Activated CD8-positive, alpha-beta memory T cell treated with anti-CD3 and anti-CD28 coated beads, Interleukin-2, amount 50 U/mL, for 1 hour (primary cell): Measurements from ENCODE around the gene SOAT2.

Source experiments
- DNase-seq: peaks from one replicate; pipeline ENCODE4 v3.0.0-alpha.2; 2020; ENCODE audit errors: extremely low read depth

SOAT2 gene, protein sequence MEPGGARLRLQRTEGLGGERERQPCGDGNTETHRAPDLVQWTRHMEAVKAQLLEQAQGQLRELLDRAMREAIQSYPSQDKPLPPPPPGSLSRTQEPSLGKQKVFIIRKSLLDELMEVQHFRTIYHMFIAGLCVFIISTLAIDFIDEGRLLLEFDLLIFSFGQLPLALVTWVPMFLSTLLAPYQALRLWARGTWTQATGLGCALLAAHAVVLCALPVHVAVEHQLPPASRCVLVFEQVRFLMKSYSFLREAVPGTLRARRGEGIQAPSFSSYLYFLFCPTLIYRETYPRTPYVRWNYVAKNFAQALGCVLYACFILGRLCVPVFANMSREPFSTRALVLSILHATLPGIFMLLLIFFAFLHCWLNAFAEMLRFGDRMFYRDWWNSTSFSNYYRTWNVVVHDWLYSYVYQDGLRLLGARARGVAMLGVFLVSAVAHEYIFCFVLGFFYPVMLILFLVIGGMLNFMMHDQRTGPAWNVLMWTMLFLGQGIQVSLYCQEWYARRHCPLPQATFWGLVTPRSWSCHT

DNA sequence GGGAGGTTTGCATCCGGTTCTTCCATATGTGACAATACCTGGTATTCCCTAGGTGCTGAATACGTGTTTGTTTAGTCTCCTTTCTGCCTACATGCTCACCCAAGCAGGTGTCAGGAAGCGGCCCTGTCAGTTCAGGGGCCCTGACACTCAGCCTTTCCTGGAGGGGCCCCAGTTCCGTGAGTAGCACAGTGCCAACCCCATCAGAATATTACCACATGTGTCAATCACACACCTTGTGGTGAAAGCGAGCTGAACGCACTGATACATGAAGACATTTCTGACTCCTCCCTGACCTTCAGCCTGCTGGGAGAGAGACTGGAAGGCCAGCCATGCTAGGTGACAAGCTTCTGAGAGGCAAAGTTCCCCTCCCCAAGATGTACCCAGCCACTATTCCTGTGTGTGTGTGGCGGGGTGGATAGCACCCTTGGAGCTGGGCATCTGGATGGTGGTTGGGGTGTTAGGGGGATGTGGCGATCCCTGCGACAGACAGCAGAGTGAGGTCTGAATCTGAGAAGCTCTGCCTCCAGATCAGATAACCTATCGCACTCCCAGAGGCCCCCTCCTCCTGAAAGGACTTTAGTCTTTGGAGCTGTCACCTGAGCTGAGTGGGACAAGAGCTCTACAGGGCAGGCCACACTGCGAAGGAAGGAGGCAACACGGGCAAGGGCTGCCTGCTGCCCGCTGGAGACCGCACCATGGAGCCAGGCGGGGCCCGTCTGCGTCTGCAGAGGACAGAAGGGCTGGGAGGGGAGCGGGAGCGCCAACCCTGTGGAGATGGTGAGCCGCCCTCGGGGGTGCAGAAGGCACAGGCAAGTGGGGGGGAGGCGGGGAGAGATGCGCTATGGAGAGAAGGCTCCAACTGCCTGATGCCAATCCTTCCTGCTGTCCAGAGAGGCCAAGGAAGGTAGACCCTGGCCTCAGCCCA, at the start of gene SOAT2:
TSS of gene SOAT2 (plus strand) at position 604 of the 925 bp plus-strand sequence. CDS start at position 696, 92 bp downstream.
- DNase-seq: peak; percentile 37

DNA sequence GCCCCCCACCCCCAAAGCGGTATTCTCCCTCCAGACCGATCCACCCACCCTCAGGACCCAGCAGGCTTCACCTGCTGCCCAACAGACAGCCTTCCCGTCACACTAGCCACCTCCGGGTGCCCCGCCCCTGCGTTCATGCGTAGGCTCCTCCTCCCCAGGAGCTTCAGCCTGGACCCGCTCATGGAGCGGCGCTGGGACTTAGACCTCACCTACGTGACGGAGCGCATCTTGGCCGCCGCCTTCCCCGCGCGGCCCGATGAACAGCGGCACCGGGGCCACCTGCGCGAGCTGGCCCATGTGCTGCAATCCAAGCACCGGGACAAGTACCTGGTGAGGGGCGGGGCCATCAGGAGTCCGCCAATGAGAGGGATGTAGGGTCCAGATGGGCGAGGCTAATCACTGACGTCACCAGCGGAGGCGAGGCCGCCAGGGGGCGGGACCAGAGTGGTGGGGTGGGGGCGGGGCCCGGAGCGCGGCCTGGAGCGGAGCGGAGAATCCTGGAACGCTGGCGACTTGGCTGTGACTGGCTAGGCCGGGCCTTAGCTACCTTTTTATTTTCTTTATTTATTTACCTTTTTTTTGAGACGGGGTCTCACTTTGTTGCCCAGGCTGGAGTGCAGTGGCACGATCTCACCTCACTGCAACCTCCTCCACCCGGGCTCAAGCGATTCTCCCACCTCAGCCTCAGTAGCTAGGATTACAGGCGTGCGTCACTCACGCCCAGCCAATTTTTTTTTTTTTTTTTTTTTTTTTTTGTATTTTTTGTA, 49.0 kb upstream of the SOAT2 start:
- DNase-seq: peak; percentile 82

DNA sequence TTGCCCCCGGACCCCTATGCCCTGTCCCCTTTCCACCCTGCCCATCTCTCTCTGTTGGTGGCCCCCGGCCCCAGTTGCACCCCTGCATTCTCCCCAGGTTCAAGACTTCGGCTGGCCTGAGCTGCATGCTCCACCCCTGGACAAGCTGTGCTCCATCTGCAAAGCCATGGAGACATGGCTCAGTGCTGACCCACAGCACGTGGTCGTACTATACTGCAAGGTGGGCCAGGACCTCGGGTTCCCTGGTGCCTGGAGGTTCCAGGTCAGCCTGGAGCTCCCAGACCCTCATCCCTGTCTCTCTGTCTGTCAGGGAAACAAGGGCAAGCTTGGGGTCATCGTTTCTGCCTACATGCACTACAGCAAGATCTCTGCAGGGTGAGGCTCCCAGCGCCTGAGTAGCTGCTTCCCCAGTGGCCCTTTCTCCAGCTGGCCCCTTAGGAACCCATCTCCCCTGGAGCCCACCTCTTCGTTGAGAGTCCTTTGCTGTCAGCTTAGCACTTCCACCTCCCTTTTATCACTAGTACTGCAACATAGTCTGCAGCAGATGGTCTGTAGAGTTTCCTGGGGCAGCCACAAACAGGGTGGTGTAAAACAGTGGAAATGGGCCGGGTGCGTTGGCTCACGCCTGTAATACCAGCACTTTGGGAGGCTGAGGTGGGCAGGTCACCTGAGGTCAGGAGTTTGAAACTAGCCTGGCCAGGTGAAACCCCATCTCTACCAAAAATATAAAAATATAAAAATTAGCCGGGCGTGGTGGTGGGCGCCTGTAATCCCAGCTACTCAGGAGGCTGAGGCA, 47.6 kb upstream of the SOAT2 start:
- DNase-seq: no peak

DNA sequence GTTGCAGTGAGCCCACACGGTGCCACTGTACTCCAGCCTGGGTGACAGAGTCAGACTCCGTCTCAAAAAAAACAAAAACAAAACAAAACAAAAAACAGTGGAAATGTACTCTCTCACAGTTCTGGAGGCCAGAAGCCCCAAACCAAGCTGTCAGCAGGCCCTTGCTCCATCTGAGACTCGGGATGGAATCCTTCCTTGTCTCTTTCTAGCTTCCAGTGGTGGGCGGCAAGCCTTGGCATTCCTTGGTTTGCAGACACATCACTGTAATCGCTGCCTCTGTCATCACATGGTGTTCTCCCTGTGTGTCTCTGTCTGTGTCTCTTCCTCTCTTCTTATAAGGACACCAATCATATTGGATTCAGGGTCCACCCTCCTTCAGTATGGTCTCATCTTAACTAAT, 47.0 kb upstream of the SOAT2 start:
- DNase-seq: no peak

DNA sequence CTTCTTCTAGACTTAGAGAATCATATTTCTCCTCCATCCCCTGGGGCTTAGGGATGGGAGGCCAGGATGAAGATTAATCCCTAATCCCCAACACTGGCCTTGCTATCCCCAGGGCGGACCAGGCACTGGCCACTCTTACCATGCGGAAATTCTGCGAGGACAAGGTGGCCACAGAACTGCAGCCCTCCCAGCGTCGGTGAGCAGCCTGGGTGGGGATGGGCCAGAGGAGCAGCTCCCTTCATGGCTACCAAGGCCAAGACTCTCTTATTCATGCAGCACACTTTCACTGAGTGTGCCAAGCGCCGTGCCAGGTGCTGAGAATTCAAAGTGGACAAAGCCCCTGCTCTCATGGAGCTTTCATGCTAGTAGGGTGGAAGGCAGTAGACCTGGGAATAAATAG, 46.4 kb upstream of the SOAT2 start:
- no peak for DNase-seq

DNA sequence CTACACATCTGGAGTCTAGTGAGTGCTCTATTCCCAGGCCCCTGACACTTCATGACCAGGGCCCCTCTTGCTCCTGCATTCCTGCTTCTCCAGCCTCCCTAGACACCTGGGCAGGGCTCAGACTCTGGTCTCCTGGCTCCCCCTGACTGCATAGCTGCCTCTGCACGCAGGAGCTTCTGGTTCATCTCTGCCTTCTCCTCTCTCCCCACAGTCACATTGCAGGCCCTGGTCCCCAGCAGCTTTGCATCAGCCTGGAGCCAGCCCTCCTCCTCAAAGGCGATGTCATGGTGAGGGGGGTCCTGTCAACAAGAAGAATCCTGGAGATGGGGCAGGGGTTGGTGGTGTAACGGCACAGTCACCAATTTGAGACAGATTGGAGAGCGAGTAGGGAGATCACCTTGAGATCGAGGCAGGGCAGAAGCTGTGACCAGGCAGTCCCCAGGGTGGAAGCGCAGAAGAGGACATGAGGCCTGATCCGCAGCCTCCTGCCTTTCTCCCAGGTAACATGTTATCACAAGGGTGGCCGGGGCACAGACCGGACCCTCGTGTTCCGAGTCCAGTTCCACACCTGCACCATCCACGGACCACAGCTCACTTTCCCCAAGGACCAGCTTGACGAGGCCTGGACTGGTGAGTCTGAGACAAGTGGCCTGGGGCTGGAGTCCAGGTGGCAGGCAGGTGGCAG, 45.3 kb upstream of the SOAT2 start:
- no peak for DNase-seq

DNA sequence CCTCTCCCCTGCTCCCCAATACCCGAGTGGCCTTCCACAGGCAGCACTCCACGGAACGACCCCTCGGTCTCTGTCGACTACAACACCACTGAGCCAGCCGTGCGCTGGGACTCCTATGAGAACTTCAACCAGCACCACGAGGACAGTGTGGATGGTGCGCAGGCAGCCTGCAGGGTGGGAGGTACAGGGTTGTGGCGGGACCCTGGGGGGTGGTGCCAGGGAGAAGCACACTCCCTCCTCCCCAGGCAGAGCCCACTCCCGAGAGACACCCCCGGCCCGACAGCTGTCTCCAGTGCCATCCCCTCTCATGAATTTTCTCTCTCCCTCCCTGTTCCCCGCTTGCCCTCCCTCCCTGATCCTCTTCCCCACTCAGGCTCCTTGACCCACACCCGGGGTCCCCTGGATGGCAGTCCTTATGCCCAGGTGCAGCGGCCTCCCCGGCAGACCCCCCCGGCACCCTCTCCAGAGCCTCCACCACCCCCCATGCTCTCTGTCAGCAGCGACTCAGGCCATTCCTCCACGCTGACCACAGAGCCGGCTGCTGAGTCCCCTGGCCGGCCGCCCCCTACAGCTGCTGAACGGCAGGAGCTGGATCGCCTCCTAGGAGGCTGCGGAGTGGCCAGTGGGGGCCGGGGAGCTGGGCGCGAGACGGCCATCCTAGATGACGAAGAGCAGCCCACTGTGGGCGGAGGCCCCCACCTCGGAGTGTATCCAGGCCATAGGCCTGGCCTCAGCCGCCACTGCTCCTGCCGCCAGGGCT, 44.4 kb upstream of the SOAT2 start:
- no peak for DNase-seq

DNA sequence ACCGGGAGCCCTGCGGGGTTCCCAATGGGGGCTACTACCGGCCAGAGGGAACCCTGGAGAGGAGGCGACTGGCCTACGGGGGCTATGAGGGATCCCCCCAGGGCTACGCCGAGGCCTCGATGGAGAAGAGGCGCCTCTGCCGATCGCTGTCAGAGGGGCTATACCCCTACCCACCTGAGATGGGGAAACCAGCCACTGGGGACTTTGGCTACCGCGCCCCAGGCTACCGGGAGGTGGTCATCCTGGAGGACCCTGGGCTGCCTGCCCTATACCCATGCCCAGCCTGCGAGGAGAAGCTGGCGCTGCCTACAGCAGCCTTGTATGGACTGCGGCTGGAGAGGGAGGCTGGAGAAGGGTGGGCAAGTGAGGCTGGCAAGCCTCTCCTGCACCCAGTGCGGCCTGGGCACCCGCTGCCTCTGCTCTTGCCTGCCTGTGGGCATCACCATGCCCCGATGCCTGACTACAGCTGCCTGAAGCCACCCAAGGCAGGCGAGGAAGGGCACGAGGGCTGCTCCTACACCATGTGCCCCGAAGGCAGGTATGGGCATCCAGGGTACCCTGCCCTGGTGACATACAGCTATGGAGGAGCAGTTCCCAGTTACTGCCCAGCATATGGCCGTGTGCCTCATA, 43.7 kb upstream of the SOAT2 start:
- DNase-seq: no peak

DNA sequence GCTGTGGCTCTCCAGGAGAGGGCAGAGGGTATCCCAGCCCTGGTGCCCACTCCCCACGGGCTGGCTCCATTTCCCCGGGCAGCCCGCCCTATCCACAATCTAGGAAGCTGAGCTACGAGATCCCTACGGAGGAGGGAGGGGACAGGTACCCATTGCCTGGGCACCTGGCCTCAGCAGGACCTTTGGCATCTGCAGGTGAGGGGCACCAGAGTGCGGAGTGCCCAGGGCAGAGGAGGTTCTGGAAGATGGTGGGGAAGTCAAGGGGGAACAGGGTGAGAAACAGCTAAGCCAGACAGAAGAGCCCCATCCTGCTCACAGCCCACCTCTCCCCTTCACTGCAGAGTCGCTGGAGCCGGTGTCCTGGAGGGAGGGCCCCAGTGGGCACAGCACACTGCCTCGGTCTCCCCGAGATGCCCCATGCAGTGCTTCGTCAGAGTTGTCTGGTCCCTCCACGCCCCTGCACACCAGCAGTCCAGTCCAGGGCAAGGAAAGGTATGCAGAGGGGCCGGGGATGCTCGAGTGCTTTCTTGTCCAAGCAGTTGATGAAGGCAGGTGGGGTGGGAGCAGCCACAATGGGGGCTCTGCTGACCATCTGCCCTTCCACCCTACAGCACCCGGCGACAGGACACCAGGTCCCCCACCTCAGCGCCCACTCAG, 43.1 kb upstream of the SOAT2 start:
- DNase-seq: no peak

DNA sequence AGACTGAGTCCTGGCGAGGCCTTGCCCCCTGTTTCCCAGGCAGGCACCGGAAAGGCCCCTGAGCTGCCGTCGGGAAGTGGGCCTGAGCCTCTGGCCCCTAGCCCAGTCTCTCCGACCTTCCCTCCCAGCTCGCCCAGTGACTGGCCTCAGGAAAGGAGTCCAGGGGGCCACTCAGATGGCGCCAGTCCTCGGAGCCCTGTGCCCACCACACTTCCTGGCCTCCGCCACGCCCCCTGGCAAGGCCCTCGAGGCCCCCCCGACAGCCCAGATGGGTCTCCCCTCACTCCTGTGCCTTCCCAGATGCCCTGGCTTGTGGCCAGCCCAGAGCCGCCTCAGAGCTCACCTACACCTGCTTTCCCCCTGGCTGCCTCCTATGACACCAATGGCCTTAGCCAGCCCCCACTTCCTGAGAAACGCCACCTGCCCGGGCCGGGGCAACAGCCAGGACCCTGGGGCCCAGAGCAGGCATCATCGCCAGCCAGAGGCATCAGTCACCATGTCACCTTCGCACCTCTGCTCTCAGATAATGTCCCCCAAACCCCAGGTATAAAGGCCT, 42.5 kb upstream of the SOAT2 start:
- no peak for DNase-seq

DNA sequence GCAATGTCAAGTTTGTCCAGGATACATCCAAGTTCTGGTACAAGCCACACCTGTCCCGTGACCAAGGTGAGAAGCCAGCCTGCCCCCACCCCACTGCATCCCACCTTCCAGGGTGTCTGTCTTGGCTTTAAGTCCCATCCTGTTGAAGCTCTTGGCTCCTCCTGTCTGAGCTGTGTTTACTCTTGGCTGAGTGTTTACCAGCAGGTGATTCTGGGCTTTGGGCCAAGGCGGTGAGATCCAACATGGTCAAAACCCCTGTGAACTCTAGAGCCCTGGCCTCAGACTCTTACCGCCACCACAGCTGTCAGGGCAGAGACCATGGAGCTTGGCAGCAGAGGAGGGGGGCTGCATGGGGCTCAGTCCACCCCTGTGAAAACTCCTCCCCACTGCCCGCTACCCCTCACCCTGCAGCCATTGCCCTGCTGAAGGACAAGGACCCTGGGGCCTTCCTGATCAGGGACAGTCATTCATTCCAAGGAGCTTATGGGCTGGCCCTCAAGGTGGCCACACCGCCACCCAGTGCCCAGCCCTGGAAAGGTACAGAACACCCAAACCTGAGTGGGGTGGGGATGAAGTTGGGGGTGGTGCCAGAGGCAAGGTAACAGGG, 41.8 kb upstream of the SOAT2 start:
- no peak for DNase-seq

DNA sequence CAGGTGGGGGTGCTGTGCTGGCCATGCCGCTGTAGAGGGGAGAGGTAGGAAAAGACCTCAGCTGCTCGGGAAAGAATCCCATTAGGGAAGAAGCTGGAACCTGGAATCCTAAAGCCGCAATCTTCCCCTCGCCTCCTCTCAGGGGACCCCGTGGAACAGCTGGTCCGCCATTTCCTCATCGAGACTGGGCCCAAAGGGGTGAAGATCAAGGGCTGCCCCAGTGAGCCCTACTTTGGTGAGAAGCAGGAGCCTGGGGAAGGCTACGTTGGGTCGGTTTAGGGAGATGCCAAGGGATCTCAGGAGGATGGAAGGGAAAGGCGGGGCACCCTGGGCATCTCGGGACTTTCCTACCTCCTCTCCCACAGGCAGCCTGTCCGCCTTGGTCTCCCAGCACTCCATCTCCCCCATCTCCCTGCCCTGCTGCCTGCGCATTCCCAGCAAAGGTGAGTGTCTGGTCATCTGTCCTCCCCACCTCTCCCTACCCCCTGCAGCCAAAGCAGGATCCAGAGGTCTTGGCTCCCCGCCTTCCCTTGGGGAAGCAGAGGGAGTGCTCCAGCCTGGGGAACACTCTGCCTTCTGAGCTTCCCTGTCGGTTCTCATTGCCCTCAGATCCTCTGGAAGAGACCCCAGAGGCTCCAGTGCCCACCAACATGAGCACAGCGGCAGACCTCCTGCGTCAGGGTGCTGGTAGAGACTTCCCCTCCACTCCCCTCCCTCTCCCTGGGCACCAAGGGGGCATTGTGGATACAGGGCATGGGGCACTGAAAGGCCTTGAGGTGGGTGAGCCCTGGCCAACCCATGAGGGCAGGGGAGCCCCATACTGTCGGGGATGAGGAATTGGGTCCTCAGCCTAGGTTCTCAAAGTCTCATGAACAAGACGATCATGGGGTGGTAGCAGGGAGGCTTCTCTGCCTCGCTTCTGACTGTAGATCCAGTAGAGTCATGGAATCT, 41.0 kb upstream of the SOAT2 start:
- DNase-seq: no peak

DNA sequence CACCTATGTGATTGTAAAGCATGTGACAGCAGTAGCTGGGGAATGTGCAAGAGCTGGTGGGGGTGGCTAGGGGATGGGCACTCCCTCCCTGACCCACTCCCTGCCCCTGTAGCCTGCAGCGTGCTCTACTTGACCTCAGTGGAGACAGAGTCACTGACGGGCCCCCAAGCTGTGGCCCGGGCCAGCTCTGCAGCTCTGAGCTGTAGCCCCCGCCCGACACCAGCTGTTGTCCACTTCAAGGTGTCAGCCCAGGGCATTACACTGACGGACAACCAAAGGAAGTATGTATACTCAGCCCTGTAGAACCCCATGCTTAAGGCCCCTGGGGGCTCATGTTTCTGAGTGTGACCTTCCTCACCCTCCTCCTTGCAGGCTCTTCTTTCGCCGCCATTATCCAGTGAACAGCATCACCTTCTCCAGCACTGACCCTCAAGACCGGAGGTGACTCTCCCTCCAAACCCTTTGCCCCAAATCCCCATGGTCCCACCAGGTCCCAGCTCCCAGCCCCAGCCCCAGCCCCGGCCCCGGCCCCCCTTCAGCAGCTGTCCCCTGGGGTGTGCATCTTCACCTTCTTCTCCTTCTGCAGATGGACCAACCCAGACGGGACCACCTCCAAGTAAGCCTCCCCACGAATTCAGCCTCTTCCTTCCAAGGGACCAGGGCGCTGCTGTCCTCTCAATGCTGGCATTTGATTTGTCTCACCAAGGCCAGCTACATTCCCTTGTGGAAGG, 40.1 kb upstream of the SOAT2 start:
- DNase-seq: no peak

DNA sequence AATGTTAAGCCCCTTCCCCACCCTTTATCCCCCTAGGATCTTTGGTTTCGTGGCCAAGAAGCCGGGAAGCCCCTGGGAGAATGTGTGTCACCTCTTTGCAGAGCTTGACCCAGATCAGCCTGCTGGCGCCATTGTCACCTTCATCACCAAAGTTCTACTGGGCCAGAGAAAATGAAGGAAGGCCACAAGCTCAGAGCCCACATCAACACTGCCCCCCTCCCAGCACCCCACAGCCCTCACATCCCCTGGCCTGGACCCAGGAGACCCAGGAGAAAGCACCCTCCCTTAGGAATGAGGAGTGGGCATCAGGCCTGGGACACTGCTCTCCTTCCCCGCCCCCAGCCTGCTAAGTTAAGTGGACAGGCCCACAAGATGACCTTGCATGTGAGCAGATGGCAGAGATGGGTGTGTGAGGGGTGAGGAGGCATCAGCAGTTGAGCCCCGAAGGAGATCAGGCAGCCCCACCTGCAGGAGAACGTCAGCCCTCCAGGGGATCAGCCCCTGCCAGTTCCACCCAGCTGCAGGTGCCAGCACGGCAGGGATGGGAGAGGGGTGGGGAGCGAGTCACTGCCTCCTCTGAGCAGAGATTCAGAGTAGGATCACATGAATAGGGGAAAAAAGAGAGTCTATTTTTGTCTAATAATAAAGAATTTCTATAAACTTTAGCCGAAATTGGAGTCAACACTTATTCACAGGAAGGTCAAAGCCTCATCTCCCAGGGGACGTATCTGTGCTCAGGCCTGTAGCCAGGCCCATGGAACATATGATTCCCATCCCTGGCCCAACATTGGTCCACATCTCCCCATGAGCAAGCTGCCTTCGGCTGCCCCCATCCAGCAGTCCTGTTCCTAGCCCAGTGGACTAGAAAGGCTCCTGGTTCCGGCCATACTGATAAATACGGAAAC, 39.3 kb upstream of the SOAT2 start:
- no peak for DNase-seq
